ENCODE measurements around the gene SLC45A1.

GRCh38 chr1:8339203-8339600 lies 21.3 kb downstream of the SLC45A1 start:
- TF ChIP-seq CTCF (IDR thresholded peaks at IDR 0.05) = no peak
- TF ChIP-seq EP300 (IDR thresholded peaks at IDR 0.05) = no peak
- no peak for TF ChIP-seq POLR2A (IDR thresholded peaks at IDR 0.05)
